Measurements from ENCODE around the gene UNC5A.

Gene UNC5A

DNA sequence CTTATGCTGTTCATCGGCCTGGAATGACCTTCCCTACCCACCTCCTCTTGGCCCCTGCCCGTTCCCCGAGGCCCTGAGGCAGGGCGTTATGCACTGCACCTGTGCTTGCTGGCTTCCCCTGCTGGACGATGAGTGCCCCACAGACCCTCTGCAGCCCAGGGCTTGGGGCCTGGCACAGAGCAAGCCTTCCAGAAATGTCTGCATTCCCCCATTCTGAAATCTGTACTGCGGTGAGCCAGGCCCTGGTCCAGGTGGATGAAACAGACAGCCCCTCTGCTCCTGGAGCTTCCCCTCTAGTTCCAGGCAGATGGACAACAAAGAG, 35.0 kb downstream of the UNC5A start:
- TF ChIP-seq GATA2 (IDR thresholded peaks at IDR 0.05; ENCODE audit: low read depth, low read length) (no peak), GATA3 (IDR thresholded peaks at IDR 0.05; ENCODE audit: low read depth, low read length) (no peak)

DNA sequence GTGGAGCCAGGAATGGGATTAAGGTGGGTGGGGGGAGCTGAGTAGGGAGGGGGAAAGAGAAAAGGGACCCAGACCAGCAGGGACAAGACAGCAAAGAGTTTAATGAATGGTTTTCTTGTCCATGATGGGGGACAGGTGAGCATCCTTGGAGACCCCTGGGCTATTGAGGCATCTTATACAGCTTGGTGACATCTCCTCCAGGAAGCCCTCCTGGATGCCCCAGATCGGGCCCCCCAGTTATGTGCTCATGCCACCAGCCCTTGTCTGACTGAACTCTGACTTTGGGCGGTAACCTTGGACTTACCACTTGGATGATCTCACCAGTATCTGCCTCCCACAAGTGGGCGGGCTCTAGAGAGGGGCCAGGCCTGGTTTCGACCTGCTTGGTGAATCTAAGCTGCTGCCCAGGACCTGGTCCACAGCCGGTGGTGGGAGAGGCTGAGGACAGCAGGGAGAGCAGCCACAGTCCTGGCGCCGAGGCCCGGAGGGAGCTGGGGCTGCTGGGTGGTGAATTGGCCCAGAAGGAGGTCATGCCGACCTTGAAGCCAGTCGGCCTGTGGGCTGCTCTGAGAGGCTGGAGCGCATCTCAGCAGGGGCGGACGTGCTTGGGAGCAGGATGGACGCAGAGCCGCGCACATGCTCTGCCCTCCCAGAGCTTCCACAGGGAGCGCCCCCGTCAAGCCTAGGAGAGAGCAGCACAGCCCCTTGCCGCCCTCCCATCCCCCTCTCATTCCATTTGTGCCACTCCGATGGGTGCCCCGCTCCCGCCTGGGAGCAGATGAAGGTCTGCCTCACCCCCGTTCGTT, 36.2 kb downstream of the UNC5A start:
- TF ChIP-seq GATA2 (IDR thresholded peaks at IDR 0.05; ENCODE audit: low read depth, low read length) (no peak), GATA3 (IDR thresholded peaks at IDR 0.05; ENCODE audit: low read depth, low read length) (no peak)

DNA sequence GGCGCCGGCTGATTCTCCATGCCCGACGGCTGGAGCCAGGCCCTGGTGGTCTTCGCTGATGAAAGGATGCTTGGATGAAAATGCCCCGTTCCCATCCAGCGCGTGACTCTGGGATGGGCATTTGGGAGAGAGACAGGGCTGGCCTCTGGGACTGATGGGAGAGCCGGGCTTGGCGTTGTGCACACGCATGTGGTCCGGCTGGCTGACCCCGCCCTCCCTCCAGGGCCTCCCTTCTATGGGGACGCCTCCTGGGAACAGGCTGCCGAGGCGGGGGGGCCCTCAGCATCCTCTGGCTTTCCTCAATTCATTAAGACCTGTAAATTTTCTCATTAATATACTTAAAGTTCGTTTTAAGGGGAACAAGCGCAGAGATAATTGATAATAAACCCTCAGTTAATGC, 36.8 kb downstream of the UNC5A start:
- TF ChIP-seq GATA2 (IDR thresholded peaks at IDR 0.05; ENCODE audit: low read depth, low read length) (no peak), GATA3 (IDR thresholded peaks at IDR 0.05; ENCODE audit: low read depth, low read length) (no peak)

DNA sequence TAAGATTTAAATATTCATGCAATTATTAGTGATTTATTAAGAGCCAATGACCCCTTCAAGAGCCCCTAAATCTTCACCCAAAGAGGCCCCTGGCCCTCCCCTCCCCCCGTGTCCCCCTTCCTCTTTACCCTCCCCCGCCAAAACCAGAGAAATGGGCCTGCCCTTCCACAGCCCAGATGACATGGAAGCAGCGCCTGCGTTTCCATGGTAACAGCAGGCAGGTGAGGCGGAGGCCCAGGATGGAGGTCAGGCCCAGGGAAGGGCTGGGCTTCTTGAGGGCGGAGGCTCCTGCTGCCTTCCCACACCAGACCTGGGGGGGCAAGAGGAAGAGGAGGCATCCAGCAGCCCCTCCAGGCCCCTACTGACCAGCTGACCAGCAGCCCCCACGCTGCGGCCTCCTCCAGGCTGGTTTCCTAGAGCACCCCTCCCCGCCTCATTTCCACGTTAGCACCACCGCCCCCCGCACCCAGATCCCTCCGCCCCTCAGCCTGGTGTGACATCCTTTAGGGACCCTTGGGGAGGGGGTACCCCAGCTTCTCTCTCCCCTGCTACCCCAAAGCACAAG, 37.4 kb downstream of the UNC5A start:
- TF ChIP-seq GATA3 (IDR thresholded peaks at IDR 0.05; ENCODE audit: low read depth, low read length): no peak
- no peak for TF ChIP-seq GATA2 (IDR thresholded peaks at IDR 0.05; ENCODE audit: low read depth, low read length)

DNA sequence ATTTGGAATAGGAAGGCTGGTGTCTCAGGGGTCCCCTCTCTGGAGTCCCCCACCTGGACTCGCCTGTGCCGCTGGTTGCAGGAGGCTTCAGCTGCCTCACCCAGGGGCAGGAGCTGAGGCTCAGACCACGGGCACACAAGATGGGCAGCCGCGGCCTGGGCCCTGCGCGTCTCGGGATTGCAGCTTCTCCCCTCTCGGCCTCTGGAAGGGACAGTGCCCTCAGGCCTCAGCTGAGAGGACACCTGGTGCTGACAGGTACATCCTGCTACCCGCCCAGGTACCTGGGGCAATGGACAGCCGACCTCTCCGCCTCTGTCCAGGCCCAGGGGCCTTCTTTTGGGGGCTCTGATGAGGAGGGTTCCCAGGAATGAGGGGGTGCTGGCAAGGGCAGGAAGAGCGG, 38.3 kb downstream of the UNC5A start:
- no peak for TF ChIP-seq GATA2 (IDR thresholded peaks at IDR 0.05; ENCODE audit: low read depth, low read length)

DNA sequence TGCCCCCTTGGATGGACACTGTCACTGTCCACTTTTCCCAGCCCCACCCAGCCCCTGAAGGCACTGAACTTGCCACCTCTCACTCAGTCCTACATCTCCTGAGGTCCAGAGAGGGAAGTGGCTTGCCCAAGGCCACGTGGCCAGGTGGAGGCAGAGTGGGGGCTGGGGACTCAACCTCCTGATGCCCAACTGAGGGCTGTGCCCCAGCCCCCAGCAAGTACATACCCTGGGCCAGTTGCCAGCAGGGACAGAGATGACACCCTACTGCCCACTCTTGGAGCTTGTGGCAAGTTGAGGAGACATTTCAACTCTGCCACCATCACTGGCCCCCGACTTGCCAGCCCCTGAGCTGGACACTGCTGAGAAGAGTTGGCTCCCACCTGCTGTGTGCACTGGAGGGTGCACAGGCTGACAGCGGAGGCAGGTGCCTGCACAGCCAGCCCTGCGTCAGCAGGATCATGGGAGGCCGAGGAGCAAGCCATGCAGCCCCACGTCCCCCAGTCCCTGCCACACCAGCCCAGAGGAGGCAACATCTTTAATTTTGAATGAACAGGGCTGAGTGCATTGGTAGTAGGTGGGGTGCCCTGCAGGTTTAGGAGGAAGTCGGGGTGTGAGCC, 39.4 kb downstream of the UNC5A start:
- TF ChIP-seq GATA3 (IDR thresholded peaks at IDR 0.05; ENCODE audit: low read depth, low read length): no peak

DNA sequence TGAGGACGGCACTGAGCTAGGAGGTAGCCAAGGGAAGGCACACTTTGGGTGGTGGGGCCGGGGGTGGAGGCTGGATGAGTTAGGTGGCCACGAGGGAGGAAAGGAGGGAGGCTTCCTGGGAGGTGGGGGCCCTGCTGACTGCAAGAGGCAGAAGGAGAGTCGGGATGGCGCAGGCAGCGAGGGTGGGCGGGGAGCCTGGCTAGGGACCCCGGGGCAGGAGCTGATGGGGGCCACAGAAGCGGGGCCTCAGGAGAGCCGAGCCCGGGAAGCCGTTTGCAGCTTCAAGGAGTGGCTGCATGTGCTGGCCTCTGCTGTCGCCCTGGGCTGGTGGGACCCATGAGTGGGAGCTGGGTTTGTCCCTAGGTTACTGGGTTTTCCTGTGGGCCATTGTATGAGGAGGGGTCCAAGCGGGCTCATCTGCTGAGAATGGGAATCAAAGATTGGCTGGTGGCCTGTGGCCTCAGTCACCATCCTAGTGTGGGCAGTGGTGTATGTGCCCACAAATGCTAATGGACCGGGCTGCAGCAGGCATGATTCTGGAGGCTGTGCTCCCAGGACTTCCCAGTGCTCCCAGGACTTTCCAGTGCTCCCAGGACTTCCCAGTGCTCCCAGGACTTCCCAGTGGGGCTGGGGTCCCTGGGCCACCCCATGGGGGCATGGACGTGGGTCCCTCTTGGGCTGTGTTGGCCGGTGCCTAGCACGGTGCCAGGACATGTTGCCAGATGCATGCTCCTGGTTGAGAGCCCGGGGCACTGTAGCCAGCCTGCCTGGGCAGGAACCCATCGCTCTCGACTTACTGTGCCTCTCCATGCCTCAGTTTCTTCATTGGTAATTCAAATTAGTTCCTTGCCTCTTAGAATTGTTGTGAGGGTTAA, 40.2 kb downstream of the UNC5A start:
- TF ChIP-seq GATA3 (IDR thresholded peaks at IDR 0.05; ENCODE audit: low read depth, low read length) (no peak), GATA2 (IDR thresholded peaks at IDR 0.05; ENCODE audit: low read depth, low read length) (no peak)

DNA sequence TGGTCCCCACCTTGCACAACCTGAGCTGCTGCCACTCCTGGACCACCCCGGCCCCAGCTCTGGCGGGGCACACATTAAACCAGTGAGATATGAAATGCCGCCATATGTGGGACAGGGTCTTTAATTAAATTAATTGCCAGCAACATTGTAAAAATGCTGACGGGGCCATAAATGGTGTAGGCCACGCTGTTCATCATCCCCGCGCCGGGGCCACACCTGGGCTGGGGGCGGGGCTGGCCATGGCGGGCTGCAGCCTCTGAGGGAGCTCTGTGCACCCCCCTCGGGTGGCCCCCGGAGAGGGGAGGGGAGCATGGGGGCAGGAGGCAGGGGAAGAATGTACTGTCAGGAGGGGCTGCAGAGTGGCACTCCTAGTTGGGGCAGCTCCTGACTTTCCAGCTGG, 41.0 kb downstream of the UNC5A start:
- TF ChIP-seq GATA3 (IDR thresholded peaks at IDR 0.05; ENCODE audit: low read depth, low read length) (no peak), GATA2 (IDR thresholded peaks at IDR 0.05; ENCODE audit: low read depth, low read length) (no peak)

DNA sequence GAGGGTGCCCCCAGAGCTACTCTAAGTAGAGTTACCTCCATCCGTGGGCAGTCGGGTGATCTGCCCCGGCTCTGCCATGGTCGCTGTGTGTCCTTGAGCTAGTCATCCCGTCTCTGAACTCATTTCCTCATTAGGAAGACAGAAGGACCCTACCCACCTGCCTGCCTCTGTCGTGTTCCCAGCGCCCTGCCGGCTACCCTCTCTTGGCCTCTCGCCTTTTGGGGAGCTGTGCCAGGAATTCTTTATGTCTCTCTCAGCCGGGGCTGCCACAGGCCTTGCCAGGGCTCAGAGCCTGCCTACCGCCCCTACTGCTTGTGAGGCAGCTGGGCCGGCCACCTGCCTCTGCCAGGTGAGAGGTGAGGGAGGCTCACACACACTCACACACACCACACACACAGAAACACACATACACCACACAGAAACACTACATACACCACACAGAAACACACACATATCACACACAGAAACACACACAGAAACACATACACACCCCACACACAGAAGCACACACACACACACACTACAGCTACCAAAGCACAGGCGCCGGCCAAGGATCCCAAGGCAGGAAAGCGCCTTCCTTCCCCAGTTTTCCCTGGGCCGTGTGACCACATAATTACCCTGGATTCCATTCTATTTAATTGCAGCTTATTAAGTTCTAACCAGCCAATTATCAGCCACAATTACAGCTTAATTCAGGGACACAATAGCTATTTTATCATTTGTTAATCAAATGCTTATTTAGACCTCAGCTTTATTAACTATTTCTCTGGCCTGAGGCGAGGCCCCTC, 41.7 kb downstream of the UNC5A start:
- TF ChIP-seq GATA2 (IDR thresholded peaks at IDR 0.05; ENCODE audit: low read depth, low read length): no peak
- TF ChIP-seq GATA3 (IDR thresholded peaks at IDR 0.05; ENCODE audit: low read depth, low read length): no peak

DNA sequence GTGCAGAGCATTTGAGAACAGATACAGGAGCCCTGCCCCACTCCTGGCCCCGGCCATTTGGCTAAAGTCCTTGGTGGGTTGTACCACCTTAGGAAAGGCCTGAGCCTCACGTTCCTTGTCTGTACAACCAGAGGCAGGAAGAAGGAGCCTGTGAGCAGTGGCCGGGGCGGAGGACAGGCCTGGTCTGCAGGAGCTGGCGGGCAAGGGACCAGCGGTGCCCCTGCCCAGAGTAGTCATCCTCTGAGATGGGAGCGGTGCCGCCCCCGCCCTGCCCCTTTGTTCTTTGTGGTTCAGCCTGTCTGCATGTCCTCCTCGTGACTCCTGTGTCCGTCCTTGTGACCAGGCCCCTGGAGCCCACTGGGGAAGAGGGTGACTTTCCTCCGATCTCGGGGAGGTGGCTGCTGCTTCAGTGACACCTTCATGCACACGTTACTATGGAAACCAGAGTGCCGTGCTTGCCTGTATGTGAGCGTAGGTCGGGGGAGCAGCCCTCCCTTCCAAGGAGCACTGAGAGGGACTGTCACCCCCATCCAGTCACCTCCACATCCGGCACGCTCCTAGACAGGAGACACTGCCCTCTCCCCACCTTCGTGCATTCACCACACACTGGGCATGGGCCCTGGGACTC, 42.9 kb downstream of the UNC5A start:
- TF ChIP-seq GATA2 (IDR thresholded peaks at IDR 0.05; ENCODE audit: low read depth, low read length) (no peak), GATA3 (IDR thresholded peaks at IDR 0.05; ENCODE audit: low read depth, low read length) (no peak)

DNA sequence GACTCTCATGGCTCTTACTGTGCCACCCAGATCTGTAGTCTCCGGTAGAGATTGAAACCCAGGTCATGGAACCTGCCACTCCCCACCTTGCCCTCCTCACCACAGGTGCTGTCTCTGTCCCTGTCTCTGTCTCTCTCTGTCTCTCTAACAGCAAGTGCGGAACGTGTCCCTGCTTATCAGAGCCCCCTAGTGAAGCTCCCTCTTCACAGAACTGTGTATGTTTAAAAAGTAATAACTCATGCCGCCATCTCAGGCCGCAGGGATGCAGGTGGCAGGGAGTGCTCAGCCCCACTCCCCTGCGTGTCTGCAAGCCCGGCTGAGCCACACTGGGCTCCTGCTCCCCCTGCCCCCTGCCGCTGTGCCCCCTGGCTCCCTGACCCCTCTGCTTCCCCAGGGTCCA, 43.8 kb downstream of the UNC5A start:
- TF ChIP-seq GATA2 (IDR thresholded peaks at IDR 0.05; ENCODE audit: low read depth, low read length) (no peak), GATA3 (IDR thresholded peaks at IDR 0.05; ENCODE audit: low read depth, low read length) (no peak)

DNA sequence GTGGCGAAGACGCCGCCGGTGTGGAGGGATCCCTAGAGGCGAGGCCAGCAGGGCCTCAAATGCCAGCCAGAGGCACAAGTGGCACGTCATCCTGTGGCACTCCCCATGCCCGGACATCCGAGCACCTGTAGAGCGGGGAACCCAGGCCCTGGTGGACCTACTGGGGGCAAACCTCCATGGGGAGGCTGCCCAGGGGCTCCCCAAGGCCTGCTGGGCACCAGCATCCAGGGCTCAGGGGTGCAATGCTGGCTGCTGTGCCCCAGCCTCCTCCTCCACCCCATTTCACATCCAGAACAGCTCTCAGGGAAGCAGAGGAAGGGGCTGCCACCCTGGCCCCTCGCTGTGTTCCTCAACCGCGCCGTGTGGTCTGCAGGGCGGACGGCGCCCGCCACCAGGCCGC, 45.2 kb downstream of the UNC5A start:
- TF ChIP-seq GATA3 (IDR thresholded peaks at IDR 0.05; ENCODE audit: low read depth, low read length): no peak
- TF ChIP-seq GATA2 (IDR thresholded peaks at IDR 0.05; ENCODE audit: low read depth, low read length): no peak

DNA sequence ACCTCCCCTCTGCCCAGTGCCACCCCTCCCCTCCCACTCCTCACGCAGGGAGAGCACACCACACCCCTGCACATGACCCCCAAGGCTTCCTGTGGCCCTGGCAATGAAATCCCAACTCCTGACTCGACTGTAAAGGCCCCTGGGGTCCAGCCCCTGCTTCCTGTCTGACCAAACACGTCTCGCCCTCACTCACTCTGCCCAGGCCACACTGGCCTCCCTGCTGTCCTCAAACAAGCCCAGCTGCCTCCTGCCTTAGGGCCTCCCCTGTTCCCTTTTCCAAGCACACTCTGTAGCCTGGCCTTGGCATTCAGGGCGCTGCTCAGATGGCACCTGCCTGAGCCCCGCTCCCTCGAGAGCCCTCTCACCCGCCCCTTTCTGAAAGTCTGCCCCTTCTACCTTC, 46.4 kb downstream of the UNC5A start:
- no peak for TF ChIP-seq GATA2 (IDR thresholded peaks at IDR 0.05; ENCODE audit: low read depth, low read length)
- no peak for TF ChIP-seq GATA3 (IDR thresholded peaks at IDR 0.05; ENCODE audit: low read depth, low read length)
